Right lobe of liver (tissue), 6 donors: ENCODE results near the gene NRXN3. TPM values are rescaled to one million over a fixed set of nuclear protein-coding genes. Genes with fewer than 3 reads are reported as not detected.

Experiments used
- ATAC-seq, 4 donors: fragments of 200-7000 bp; cut with Tn5 transposase; one replicate each; pipeline ENCODE4 v1.9.1; 2020; ENCODE audit warnings: mild to moderate bottlenecking in 4 of 4, moderate library complexity in 4 of 4
- DNase-seq, 3 donors: peaks; one replicate each; pipeline ENCODE4 v3.0.0-alpha.2; 2020
- H3K27ac ChIP-seq, 3 donors: fragments of 200-600 bp; one replicate each; pipeline ENCODE4 v1.8.0; 2022
- H3K27me3 ChIP-seq, 2 donors: fragments of 200-600 bp; one replicate each; pipeline ENCODE4 v1.8.0; 2022
- H3K36me3 ChIP-seq, 4 donors: fragments of 200-600 bp; sonication (generic) in 1 of 4; one replicate each; pipeline versions ENCODE4 v1.5.1 to v1.8.0; 2017 to 2022; ENCODE audit warnings: control low read depth in 1 of 4
- H3K4me1 ChIP-seq, 4 donors: fragments of 200-600 bp; sonication (generic) in 1 of 4; one replicate each; pipeline versions ENCODE4 v1.5.1 to v1.8.0; 2017 to 2022; ENCODE audit warnings: control low read depth in 1 of 4
- H3K4me3 ChIP-seq, 3 donors: fragments of 200-600 bp; one replicate each; pipeline ENCODE4 v1.8.0; 2022
- H3K9me3 ChIP-seq, 4 donors: fragments of 200-600 bp; sonication (generic) in 1 of 4; one replicate each; pipeline versions ENCODE4 v1.5.1 to v1.8.0; 2017 to 2022; ENCODE audit warnings: control low read depth in 1 of 4
- CTCF ChIP-seq, 4 donors: fragments of 200-600 bp in 3 of 4; fragments of 450-650 bp in 1 of 4; IDR thresholded peaks; one replicate each; pipeline versions ENCODE4 v1.5.1 to v1.8.0; 2016 to 2022; ENCODE audit warnings: antibody characterized with exemption in 4 of 4, mild to moderate bottlenecking in 2 of 4
- POLR2A ChIP-seq: fragments of 450-650 bp; IDR thresholded peaks from one replicate; pipeline ENCODE4 v1.6.1; 2017; ENCODE audit warnings: antibody characterized with exemption, mild to moderate bottlenecking
- WGBS: methylation state at CpG from one replicate; pipeline ENCODE4 v1.1.6; 2018; ENCODE audit warnings: low coverage, low lambda C conversion rate; ENCODE audit not compliant: insufficient coverage; ENCODE audit errors: missing lambda C conversion rate; 5-methylcytosine and 5-hydroxymethylcytosine counted together
- intact Hi-C, 2 donors: fragments of 100-400 bp; cut with DNase I; formaldehyde crosslinking; loops; one replicate each; pipeline versions ENCODE4 v1.11.2 to v1.14.1; 2022
- total RNA-seq, 6 experiments: library from RNA; depleted of rRNA in 2 of 6; stranded (reverse); fragments of >200 nt in 2 of 6; fragmentation: NEBNext Ultra II Directional in 3 of 6; extraction: Animal tissue kit (Norgen Biotek cat#: 25700) in 3 of 6; gene quantifications; one replicate each; pipeline versions ENCODE4 v1.1.0 to v1.2.4, GENCODE V29; 2016 to 2023
- donor health status: DM: no; HTN: yes; CAD: no.
- donor health status: DM: no; HTN: no; CAD: no.
- donor health status: DM: no; HTN: no; CAD: no.
- donor health status: DM: no; HTN: yes; CAD: no.
- donor health status: DM: no; HTN: yes; CAD: no.

Gene NRXN3
- total RNA-seq, 6 experiments from 2014 or later: 0.06 to 0.51 (median 0.23) TPM; not detected in 1

- Histone ChIP-seq H3K4me3 (no peak overlapping the region), H3K27ac (no peak overlapping the region), H3K9me3 (no peaks in the 10 kb centered on the region), H3K27me3 (no peaks in the 10 kb centered on the region), H3K4me1 (no peaks in the 10 kb centered on the region), H3K36me3 (no peaks in the 10 kb centered on the region)
- TF ChIP-seq CTCF (IDR thresholded peaks at IDR 0.05) (no peak), POLR2A (no peak)
- ATAC-seq: no peak
- DNase-seq: no peak
- intact Hi-C loops: no loop called here
Measured at GRCh38 chr14:79464468-79464867, 1294.3 kb downstream of the NRXN3 start.

- 89% methylated on average over 3 of the region's 3 CpGs for WGBS
- Histone ChIP-seq H3K27me3 (no peaks in the 10 kb centered on the region), H3K36me3 (no peaks in the 10 kb centered on the region), H3K9me3 (no peaks in the 10 kb centered on the region), H3K27ac (no peak overlapping the region), H3K4me3 (no peak overlapping the region), H3K4me1 (no peaks in the 10 kb centered on the region)
- intact Hi-C loops: no loop called here
- ATAC-seq (no peak), DNase-seq (no peak)
- TF ChIP-seq POLR2A (no peak), CTCF (IDR thresholded peaks at IDR 0.05) (no peak)
Measured at GRCh38 chr14:79465651-79466050, 1295.5 kb downstream of the NRXN3 start.

GRCh38 chr14:79466938-79467527 lies 1296.9 kb downstream of the NRXN3 start:
- H3K4me1 ChIP-seq: no peaks in the 10 kb centered on the region
- H3K27me3 ChIP-seq: no peaks in the 10 kb centered on the region
- H3K4me3 ChIP-seq: no peak overlapping the region
- WGBS: 56% methylated on average over 6 of the region's 13 CpGs
- H3K36me3 ChIP-seq: no peaks in the 10 kb centered on the region
- H3K27ac ChIP-seq: no peak overlapping the region
- ATAC-seq: no peak
- H3K9me3 ChIP-seq: no peaks in the 10 kb centered on the region
- no peak for TF ChIP-seq POLR2A
- TF ChIP-seq CTCF (IDR thresholded peaks at IDR 0.05): no peak
- intact Hi-C loops: no loop called here
- no peak for DNase-seq

GRCh38 chr14:79467835-79468234 lies 1297.7 kb downstream of the NRXN3 start:
- no peaks in the 10 kb centered on the region for H3K9me3 ChIP-seq
- DNase-seq (no peak), ATAC-seq (no peak)
- TF ChIP-seq POLR2A (no peak), CTCF (IDR thresholded peaks at IDR 0.05) (no peak)
- H3K36me3 ChIP-seq: no peaks in the 10 kb centered on the region
- intact Hi-C loops: no loop called here
- H3K27ac ChIP-seq: no peak overlapping the region
- no peak overlapping the region for H3K4me3 ChIP-seq
- H3K4me1 ChIP-seq: no peaks in the 10 kb centered on the region
- H3K27me3 ChIP-seq: no peaks in the 10 kb centered on the region
- WGBS: 46% methylated on average over 2 of the region's 2 CpGs

- intact Hi-C loops: no loop called here
- TF ChIP-seq CTCF (IDR thresholded peaks at IDR 0.05) (no peak), POLR2A (no peak)
- no peaks in the 10 kb centered on the region for H3K36me3 ChIP-seq
- no peak overlapping the region for H3K27ac ChIP-seq
- no peak for DNase-seq
- no peaks in the 10 kb centered on the region for H3K27me3 ChIP-seq
- H3K4me3 ChIP-seq: no peak overlapping the region
- no peaks in the 10 kb centered on the region for H3K9me3 ChIP-seq
- WGBS: 57% methylated on average over 1 of the region's 3 CpGs
- no peaks in the 10 kb centered on the region for H3K4me1 ChIP-seq
- no peak for ATAC-seq
Measured at GRCh38 chr14:79468486-79468885, 1298.3 kb downstream of the NRXN3 start.
